ENCODE results near the gene ABCC8. TPM values are rescaled to one million over a fixed set of nuclear protein-coding genes. Genes with fewer than 3 reads are reported as not detected.
A peak's percentile ranks its signal among the peaks of the same experiment; 100 is the strongest.

Gene ABCC8
- polyA plus RNA-seq, 1 of the 3 experiments (the other 2 are of a cell fraction): 1.1 TPM

- Histone ChIP-seq H3K27me3 (ENCODE audit: insufficient read depth) (peaks cover 30% of the 10 kb centered on the region), H3K4me3 (ENCODE audit: low read depth in 2 of 2, low read length in 1 of 2) (no peak overlapping the region), H3K79me2 (ENCODE audit: insufficient read depth) (no peaks in the 10 kb centered on the region), H3F3A (replicated peaks; ENCODE audit: insufficient read depth) (no peaks in the 10 kb centered on the region), H3K9me3 (no peaks in the 10 kb centered on the region), H3K4me2 (no peak overlapping the region), H3K27ac (ENCODE audit: low read depth in 2 of 2, low read length in 1 of 2) (no peak overlapping the region), H3K9ac (no peak overlapping the region), H3K4me1 (ENCODE audit: control insufficient read depth in 1 of 2, insufficient read depth in 2 of 2, low read depth in 1 of 2, low read length in 1 of 2) (peaks cover 0 to 16% of the 10 kb centered on the region in 2 experiments; a peak in 1 of 4 replicates), H3K9me2 (no peaks in the 10 kb centered on the region), H3K36me3 (replicated peaks in 1 of 2; ENCODE audit: control insufficient read depth in 1 of 2, insufficient read depth in 2 of 2, low read length in 1 of 2) (no peaks in the 10 kb centered on the region), H4K20me1 (ENCODE audit: insufficient read depth) (no peaks in the 10 kb centered on the region), H2AFZ (ENCODE audit: low read depth) (no peak overlapping the region)
- TF ChIP-seq USF1 (IDR thresholded peaks at IDR 0.05; ENCODE audit: borderline replicate concordance, low read depth) (no peak), SIN3A (IDR thresholded peaks at IDR 0.05; ENCODE audit: borderline replicate concordance, low read depth, low read length) (no peak), RFX5 (IDR thresholded peaks at IDR 0.05; ENCODE audit: low read length) (no peak), EZH2phosphoT487 (IDR thresholded peaks at IDR 0.05; ENCODE audit: borderline replicate concordance, low read depth) (no peak), GATA2 (CRISPR knock-in tag; IDR thresholded peaks at IDR 0.05) (no peak), CTCF (IDR thresholded peaks at IDR 0.05) (peak; percentile 20; the same call in 1 of the 2 replicates), RAD21 (IDR thresholded peaks at IDR 0.05; ENCODE audit: low read length) (peak; percentile 26; the same call in 1 of the 2 replicates)
- ChIA-PET POLR2A (no interaction called here), CTCF (interaction anchor here (0.7 to 3.1 kb wide), 9 partner anchors 9 to 89 kb away, joined by 3 to 11 read pairs (median 3); partner anchors contain the start of gene KCNJ11)
- WGBS (ENCODE audit: low lambda C conversion rate): 64% methylated on average over 5 of the region's 6 CpGs
- DNase-seq: peak; percentile 72
Observed at GRCh38 chr11:17473071-17473744, 3.4 kb downstream of the ABCC8 start.

GRCh38 chr11:17472467-17472866 lies 4.2 kb downstream of the ABCC8 start:
- Histone ChIP-seq H2AFZ (ENCODE audit: low read depth) (no peak overlapping the region), H3K27ac (ENCODE audit: low read depth in 2 of 2, low read length in 1 of 2) (no peak overlapping the region), H3K79me2 (ENCODE audit: insufficient read depth) (no peaks in the 10 kb centered on the region), H3K9me3 (no peaks in the 10 kb centered on the region), H3K4me1 (ENCODE audit: control insufficient read depth in 1 of 2, insufficient read depth in 2 of 2, low read depth in 1 of 2, low read length in 1 of 2) (peaks cover 0 to 16% of the 10 kb centered on the region in 2 experiments; a peak in 1 of 4 replicates), H3K27me3 (ENCODE audit: insufficient read depth) (peaks cover 23% of the 10 kb centered on the region), H3K4me3 (ENCODE audit: low read depth in 2 of 2, low read length in 1 of 2) (no peak overlapping the region), H3K36me3 (replicated peaks in 1 of 2; ENCODE audit: control insufficient read depth in 1 of 2, insufficient read depth in 2 of 2, low read length in 1 of 2) (no peaks in the 10 kb centered on the region), H3K9ac (no peak overlapping the region), H4K20me1 (ENCODE audit: insufficient read depth) (no peaks in the 10 kb centered on the region), H3K4me2 (no peak overlapping the region), H3K9me2 (no peaks in the 10 kb centered on the region), H3F3A (replicated peaks; ENCODE audit: insufficient read depth) (no peaks in the 10 kb centered on the region)
- peak; percentile 72 for DNase-seq
- POLR2A ChIA-PET: no interaction called here
- 19% methylated on average over 3 of the region's 3 CpGs for WGBS (ENCODE audit: low lambda C conversion rate)
- TF ChIP-seq TEAD4 (IDR thresholded peaks at IDR 0.05; ENCODE audit: borderline replicate concordance, insufficient read depth): no peak
- CTCF ChIA-PET: interaction anchor here (0.7 to 3.1 kb wide), 8 partner anchors 9 to 89 kb away, joined by 3 to 11 read pairs (median 3); partner anchors contain the start of gene KCNJ11

All from SK-N-SH (cell line).